Fibroblast of skin of right biceps (primary cell): Measurements from ENCODE around the gene PPP1R26.
A peak's percentile ranks its signal among the peaks of the same experiment; 100 is the strongest.

Experiments used
- DNase-seq: peaks from one replicate; pipeline ENCODE4 v3.0.0-alpha.2; 2013

Gene PPP1R26

DNA sequence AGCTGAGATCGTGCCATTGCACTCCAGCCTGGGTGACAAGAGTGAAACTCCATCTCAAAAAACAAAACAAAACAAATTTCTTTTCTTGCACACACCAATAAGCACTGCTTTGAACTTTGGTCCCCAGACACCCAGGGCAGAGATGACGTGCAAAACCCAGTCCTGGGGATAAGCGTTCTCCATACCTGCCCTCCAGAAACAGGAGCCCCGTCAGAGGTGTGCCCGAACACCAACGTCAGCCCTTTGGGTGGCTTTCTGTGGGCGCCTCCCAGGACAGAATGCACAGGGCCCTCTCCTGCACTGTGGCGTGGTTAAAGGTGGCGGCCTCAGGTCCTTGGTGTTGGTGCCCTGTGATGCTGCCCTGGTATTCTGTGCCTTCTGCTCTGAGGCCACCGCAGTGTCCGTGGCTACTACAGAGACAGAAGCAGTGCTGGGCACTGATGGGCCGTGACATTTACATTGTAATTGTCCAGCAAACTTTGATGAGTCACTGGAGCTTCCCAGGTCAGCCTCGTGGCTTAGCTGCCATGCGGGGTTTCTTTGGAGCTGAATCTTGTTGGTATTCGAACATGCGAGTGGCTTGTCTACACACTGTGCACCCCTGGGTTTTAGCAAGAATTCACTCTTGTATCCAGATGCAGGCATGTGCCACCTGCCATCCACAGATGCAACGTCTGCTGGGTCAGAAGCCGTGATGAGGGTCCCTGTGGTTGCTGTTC is 9.8 kb downstream of the PPP1R26 start:
- no peak for DNase-seq

DNA sequence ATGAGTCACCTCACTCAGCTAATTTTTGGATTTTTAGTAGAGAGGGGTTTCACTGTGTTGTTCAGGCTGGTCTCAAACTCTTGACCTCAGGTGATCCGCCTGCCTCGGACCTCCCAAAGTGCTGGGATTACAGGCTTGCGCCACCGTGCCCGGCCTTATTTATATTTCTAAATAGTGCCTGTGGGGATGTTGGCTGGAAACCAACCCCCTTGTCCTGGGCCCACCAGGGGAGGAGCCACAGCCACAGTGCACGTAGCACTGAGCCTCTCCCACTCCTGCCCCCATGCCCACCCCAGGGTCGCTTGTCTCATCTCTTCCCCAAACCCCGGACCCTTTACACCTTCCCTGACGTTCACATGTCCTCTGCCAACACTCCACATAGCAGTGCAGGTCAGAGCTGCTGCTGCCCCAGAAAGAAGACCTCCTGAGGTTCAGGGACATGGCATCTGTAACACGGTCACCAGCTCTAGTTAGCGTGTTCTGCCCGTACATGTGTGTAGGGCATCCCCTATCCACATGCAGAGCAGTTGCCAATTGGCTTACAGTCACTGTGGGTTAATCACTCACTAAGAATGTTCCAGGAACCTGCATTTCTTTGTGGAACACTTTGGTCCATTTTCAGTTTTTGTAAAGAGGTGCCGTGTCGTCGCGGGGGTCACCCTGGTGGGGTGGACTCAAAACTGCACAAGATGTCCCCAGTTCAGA is 10.7 kb downstream of the PPP1R26 start:
- no peak for DNase-seq

DNA sequence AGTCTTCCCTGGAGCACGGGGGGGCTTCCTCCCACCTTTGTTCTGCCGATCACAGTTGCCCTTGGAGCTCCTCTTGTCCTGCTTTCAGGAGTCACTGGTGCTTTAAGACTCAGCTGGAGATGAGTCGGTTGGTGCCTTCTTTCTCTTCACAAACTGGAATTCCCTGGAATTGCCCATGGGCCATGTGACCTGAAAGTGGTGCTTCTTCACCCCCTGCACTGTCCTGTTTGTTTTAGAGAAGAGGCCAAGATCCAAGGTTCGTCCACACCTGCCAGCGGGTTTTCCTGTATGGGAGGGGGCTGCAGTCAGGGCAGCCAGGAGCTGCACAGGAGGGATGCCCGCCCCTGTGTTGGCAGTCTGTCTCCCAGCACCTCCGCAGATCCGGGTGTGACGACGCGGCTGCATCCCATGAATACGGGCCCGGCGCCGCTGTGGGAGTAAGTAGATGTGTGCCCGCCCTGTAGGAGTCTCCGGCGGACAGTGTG is 11.4 kb downstream of the PPP1R26 start:
- DNase-seq: no peak

DNA sequence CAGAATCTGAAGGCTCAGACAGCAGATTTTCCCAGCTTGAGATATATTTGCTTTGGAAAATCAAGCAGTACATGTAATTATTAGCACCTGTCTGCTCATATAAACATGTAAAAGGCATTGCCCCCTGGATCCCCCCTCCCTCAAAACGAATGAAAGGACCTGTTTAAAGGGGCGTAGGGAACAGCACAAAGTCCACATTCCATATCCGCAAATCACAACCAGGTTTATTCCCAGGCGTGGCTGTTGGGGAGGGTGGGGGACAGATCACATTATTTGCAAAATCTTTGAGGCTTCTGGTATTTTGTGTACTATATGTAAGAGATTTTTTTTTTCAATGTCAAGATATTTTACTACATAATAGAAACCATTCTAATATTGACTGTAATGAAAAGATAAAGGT is 12.2 kb downstream of the PPP1R26 start:
- no peak for DNase-seq

DNA sequence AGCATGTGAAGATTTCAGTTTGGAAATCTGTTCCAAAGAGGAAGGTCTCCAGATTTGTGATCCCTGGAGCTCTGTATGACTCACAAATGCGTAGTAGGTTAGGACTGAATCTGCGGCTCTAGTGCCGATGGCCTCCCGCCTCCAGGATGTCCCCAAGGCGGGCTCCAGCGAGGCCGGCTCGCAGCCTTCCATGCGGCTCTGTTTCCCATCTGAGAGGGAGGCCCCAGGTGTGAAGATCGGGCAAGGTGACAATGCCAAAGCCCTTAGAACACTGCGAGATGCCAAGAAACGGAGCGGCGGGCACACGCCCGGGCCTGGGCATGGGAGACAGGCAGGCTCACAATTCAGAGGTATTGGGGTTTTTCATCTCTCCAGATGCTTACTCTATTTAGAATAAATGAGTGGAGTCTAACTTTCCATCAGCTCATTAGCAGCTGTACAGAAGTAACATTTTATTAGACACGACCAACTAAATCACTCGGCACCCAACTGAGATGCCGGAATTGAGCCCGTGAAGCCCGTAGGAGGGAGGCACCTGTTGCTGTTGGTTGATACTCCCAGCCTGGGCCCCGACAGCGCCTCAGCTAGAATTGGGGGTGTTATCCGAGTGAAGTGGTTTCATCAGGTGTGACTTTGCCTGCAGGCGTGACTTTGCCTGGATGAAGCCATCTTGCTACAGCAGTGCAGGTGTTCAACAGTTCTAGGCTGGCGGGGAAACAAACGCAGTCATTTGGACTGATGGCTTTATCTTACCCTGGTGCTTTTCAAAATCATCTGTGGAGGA is 13.5 kb downstream of the PPP1R26 start:
- no peak for DNase-seq

DNA sequence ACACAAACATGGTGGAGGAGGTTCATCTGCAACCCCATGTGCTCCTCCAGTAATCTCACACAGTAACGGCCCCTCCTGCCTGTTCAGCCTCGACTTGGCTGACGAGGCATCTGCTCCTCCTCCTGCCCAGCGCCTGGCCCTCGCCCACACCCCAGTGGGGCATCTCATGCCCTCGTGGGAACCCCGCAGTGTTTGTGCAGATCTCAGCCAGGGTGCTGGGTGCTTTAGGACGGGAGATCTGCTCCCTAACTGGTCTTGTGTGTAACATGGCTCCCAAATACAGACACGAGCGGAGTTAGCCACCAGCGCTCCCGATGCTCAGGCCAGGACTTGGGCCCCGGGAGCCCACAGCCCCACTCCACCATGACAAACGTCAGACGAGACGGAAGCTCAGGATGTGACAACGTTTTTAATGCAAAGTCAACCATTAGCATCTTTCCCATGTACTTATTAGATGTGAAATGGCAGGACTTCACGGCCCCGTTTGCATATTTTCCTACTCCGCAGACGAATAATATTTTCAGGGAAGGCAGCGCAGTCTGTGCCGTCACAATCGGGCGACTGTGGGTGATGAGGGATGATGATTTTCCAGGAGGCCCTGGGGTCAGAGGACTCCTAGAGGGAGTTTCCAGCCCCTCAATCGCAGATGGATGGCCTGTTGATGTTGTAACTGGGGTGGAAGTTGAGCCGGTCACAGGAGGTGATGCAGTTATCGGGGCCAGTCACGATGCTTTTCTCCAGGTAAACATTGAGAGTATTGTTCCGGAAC is 15.4 kb downstream of the PPP1R26 start:
- no peak for DNase-seq

DNA sequence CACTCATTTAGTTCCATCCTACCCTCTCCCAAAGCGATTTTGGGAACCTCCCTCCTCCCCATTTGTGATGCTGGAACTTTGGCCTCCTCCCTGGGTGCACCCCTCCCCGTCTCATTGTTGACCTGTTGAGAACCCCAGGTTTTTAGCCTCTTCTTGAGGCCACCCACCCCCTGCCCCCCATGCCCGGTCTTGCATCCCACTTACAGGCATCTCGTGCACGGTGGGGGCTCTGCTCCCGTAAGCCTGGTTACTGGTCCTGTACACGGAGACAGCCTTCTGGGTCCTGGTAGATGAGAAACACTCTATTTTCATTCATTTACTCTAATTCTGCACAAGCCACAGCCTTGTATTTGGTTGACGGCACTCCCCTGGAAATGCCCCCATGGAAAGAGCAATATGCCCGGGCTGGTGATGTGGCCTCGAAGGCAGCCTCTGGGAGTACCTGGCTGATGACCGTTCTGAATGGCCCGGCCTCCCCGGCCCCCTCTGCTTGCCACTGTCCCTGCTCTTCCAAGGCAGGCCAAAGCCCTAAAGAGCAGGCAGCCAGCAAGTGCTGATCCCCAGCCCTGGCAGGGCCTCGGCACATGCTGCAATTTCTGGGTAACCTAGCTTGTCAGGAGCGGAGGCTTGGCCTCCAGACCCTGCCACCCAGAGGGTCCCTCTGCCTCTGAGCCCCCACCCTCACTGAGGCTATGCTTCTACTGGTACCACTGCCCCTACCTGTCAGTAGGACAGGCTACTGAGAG is 19.0 kb downstream of the PPP1R26 start:
- no peak for DNase-seq

DNA sequence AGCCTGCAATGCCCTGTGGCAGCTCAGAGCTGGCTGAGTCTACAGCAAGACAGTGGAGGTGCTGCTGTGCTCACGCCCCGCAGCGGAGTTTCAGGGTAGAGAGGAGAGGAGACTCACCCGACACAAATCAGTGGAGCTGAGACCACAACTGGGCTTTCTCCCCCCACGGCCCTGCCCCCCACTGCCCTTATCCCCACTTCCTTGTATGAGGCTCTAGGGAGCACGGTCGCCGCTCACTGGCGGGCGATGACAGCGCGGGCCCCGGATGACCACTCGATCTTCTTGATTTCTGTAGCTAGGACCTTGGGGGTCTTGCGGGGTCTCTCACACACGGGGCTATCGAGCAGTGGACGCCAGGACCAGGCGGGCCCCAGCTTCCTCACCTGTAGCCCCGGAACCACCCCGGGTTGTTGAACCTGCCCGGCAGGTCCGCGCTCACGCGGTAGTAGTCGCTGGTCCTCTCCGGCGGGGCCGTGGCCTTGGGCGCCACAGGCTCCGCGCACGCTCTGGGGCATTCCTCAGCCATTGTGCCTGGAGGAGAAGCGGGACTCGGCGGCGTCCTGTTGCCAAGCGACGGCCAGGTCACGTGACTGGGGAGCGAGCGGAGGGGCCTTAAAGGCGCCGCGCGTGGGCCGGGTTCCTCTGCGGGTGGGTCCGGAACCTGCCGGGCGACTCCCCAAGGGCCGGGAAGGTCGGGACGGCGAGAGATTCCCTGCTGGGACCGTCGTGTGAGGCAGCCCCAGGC is 19.9 kb downstream of the PPP1R26 start:
- peak; percentile 86 for DNase-seq

DNA sequence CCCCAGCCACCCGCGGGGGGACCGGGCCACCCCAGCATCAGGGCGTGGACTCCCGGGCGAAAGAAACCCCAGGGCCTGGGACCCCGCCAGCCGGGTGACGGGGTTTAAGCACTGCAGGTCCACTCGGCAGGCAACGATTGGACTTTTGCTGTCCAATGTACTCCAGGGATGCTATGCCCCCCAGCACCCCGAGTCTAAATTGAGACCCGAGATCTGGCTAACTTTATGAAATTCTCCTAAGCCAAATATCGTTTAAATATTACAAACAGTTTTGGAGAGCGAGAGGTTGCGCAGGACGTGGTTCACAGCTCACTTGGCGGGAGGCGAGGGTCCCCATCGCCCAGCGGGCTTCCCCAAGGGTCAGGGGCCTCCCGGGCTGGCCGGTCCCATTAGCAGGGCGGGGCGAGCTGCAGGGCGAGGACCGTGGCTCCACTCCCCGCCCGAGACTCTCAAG is 20.5 kb downstream of the PPP1R26 start:
- DNase-seq: no peak

DNA sequence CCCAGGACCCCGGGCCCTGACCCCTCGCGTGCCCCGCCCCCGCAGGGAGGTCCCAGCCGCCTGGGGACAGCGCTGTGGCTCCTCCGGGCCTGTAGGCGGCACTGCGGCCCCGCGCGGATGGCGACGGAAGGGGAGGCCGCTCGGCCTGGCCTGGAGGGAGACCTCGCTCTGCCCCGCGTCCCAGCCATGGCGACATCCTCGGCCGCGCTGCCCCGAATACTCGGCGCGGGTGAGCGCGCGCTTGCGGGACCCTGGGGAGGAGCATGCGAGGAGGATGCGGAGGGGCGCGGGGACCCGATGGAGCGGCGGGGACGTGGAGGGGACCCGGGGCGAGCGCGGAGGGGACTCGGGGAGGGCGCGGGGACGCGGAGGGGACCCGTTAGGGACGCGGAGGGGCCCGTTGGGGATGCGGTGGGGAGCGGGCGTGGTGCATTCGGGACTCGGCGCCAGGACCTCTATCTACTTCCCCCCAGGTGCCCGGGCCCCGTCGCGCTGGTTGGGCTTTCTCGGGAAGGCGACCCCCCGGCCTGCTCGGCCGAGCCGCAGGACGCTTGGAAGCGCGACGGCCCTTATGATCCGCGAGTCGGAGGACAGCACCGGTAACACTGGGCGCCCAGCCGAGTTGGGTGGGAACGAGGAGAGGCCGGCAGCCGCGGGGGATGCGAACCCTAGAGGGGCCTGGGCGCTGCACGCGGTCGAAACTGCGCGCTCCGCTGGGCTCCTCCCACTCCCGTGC is 21.1 kb downstream of the PPP1R26 start, which contains the start of gene MRPS2:
Gene MRPS2 (plus strand): TSS at position 158 of the 736 bp plus-strand sequence. CDS start 29 bp downstream, at position 187.
- DNase-seq: peak; percentile 85

DNA sequence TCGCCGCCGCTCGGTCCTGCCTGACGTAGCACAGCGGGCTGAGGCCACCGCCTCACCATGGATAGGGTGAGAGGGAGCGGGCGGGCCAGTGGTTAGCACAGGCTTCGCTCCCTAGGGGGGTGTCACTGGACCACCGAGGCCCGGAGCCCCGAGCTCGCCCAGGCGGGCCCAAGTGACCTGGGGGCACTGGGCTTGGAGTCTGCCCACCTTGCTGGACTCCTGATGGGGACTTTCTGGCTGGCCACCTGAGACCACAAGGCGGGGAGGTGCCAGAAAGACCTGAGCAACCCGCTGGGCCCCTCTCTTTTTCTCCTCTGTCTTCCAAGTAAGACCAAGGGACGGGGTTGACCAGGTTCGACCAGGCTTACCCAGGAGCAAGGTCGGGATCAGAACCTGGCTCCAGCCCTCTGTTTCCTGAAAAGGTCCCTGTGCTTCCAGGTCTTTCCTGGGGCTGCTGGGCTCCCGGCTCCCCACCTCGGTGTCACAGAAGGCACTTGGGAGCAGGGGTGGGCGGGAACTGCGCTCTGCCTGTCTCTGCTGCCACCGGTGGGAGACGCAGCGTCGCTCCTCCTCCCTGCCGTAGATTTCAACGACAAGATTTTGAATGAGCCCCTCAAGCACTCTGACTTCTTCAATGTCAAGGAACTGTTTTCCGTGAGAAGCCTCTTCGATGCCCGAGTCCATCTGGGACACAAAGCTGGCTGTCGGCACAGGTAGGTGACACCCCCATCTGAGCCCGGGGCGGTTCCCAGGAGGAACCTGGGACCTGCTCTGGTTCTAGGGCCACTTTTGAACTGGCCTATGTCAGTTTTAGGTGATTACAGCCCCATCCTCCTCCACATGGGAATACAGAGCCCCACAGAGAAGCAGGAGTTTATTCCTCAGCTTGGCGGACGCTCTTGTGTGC is 21.9 kb downstream of the PPP1R26 start:
- peak; percentile 59 for DNase-seq

DNA sequence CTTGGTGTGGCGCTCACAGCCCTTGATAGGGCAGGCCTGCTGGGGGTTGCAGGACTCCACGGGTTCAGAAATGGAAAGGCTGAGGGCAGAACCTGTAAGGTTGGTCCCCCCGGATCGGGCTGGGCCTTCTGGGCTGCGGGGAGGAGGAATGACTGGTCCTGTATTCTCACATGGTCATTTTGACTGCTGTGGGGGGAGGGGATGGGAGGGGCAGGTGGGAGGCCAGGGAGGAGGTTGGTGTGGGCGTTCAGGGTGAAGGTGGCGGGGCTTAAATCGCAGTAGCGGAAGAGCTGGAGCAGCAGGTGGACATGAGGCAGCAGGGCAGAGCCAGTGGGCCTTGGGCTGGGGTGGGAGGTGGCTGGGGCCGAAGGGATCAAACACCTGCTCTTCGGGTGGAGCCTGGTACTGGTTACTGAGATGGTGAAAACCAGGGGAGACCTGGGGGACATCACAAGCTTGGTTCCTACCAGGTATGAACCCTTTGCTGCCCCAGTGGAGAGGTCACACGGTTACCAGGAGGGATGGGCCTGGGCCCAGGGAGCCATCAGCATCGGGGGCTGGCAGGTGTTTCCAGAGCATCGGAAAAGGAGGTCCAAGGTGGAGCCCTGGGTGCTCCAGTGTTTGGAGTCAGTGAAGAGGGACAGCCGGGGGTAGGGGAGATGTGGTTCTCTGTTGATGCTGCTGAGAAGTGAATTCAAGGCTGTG is 22.7 kb downstream of the PPP1R26 start:
- no peak for DNase-seq

DNA sequence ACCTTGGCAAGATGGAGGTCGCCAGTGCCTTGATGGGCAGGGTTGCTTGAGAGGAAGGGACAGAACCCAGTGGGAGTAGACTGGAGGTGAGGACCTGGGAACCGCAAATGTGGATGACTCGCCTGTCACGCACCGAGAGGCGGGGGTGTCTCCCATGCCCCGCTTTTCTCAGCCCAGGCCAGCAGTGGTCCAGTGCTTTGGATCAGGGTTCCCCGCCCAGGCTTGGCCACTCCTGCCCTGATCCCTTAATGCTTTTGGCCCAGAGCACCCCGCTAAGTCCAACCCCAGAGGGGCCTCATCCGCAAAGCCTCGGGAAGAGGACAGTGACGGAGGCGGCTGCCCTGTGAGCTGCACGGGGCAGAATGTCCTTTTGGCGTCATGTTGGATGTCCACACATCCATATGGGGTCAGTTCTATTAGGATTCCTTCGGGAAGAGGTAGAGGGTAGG is 23.3 kb downstream of the PPP1R26 start:
- no peak for DNase-seq

DNA sequence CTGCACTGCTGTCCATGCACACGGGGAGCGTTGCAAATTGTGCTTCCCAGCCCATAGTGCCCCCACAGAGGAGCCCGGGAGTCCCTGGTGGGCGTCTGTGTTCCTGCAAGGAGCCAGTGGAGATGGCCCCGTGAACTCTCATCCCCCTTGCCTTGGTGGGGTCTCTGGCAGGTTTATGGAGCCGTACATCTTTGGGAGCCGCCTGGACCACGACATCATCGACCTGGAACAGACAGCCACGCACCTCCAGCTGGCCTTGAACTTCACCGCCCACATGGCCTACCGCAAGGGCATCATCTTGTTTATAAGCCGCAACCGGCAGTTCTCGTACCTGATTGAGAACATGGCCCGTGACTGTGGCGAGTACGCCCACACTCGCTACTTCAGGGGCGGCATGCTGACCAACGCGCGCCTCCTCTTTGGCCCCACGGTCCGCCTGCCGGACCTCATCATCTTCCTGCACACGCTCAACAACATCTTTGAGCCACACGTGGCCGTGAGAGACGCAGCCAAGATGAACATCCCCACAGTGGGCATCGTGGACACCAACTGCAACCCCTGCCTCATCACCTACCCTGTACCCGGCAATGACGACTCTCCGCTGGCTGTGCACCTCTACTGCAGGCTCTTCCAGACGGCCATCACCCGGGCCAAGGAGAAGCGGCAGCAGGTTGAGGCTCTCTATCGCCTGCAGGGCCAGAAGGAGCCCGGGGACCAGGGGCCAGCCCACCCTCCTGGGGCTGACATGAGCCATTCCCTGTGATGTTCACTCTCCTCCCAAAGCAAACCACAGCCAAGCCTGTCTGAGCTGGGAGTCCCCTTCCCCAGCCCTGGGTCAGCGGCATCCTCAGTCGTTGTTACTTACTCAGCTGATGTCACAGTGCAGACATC is 24.0 kb downstream of the PPP1R26 start:
- DNase-seq: no peak

DNA sequence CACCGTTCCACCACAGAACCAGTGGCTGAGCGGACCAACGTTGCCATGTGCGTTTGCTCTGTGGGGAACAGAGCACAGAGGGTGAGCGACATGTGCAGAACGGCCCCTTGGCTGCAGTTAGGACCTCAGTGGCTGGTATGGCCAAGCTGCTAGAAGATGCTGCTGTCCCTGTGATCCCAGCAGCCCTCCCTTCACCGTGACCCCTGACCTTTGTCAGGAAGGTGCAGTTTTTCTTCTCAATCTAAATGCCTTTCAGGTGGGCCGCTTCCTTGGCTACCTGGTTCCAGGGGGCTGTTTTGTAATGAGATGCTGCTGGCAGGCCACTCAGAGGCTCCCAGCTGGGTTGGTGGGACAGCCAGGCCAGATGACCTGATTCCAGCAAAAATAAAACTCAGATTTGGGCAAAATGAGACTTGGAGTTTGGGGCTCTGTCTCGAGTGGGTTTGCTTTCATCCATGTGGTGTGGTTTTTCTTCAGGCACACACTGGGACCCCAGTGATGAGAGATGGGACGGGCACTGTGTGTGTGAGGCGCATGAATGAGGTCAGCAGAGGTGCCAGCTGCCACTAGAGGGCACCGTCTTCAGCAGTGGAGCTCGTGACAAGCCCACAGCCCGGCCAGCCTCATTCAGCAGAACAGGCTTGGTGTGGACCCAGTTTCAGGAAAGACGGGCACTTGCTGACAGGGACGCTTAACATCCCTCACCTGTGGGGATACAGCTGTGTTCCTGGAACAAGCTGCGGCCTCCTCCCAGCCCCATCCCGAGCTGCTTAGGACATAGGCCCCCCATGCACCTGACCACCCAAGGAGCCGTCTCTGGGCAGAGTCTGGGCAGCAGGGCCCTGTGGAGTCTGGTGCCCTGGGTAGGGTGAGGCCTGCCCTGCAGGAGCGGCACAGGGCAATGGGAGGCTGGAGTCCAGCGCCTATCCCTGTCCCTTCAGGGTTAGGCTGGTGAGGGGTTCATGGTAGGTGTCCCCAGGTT is 25.0 kb downstream of the PPP1R26 start:
- DNase-seq: peak; percentile 47
